NCI-H82 treated with DMSO at 0.1 percent for 48 hours (cell line): Measurements from ENCODE around the gene WDR17.

ENCODE experiments used
- DNase-seq: peaks from one replicate; lab custom pipeline; 2025; ENCODE audit not compliant: unreplicated experiment; lab: John Stamatoyannopoulos, UW

Gene WDR17

GRCh38 chr4:176090115-176090514 is 24.5 kb downstream of the WDR17 start:
- no peak for DNase-seq

GRCh38 chr4:176099314-176099713 is 33.7 kb downstream of the WDR17 start:
- DNase-seq = no peak

DNA sequence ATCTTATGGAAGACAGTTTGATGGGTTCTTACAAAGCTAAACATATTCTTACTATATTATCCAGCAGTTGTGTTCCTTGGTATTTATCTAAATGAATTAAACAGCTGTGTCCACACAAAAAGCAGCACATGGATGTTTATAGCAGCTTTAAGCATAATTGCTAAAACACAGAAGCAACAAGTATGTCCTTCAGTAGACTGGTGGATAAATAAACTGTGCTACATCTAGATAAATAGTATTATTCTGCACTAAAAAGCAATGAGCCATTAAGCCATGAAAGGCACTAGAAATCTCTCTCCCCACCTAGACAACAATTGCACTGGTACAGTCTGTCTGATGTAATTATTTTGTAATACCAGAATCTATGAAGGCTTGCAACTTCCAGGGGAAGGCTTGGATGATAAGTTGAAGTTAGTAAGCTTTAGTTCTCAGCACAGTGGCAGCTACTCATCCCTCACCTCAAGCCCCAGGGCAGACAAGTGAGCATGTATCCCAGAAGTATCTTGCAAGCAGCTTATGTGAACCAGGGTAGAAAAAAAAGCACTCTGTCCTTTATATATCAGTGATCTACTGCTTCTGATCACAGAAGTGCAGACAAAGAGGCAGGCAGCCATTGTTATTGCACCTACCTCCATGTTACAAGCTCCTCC is 36.9 kb downstream of the WDR17 start:
- DNase-seq = no peak

DNA sequence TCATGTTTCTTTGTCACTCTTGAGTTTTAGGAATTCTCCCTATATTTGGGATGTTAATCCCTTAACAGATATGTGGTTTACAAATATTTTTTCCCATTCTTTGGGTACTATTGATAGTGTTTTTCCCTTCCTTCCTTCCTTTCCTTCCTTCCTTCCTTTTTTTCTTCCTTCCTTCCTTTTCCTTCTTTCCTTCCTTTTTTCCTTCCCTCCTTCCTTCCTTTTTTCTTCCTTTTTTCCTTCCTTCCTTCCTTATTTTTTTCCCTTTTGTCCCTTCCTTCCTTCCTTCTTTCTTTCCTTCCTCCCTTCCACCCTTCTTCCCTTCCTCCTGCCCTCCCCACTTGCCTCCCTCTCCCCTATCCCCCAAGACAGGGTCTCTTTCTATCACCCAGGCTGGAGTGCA is 42.1 kb downstream of the WDR17 start:
- DNase-seq = no peak

GRCh38 chr4:176123710-176124407 is 58.2 kb downstream of the WDR17 start:
- DNase-seq = no peak

DNA sequence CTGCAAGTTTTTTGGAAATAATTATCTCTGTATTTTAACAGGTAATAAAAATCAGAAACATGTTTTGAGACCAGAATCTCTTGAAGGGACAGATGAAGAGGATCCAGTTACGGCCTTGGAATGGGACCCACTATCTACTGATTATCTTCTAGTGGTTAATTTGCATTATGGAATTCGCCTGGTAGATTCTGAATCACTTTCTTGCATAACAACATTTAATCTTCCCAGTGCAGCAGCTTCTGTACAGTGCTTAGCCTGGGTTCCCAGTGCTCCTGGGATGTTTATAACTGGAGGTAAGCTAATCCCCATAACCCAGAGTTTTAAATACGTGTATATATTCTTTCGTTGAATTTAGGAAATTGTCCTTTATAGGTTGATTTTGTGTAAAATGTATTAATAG is 59.4 kb downstream of the WDR17 start:
- no peak for DNase-seq

- no peak for DNase-seq
Observed at GRCh38 chr4:176134670-176135069, 69.0 kb downstream of the WDR17 start.

DNA sequence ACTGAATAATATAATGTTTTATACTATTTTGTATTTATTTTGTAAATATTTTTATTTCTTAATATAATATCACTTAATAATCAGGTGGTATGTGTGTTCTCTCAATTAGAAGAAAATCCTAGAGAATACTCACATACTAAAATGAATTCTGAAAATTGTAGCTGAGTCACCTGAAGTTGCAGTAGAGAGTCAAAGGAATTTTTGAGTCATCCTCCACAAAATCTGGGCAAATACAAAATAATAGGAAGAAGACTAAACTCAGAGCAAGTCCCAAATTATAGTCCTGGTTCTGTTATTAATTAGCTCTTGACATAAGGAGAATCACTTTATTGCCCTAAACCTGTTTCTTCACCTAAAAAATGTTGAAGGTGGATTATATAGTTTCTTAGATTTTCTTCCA is 72.0 kb downstream of the WDR17 start:
- DNase-seq = no peak

DNA sequence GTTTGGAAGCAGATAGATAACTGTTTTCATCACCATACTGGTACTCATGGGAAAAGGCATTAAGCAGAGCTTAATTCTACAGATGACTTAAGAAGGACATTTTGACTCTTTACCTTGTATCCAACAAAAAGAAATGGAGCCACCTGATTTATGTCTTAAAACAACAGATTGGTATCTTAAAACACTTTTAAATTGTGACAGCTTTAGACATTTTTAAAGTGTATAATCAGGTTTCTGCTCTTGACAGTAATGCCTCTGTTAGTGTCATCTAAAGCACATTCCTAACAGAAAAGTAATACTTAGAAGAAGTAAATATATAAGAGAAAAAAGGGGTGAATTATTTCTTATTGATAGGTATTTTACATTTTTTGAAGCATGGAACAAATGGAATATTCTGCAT is 73.9 kb downstream of the WDR17 start:
- DNase-seq = no peak

- no peak for DNase-seq
Observed at GRCh38 chr4:176142253-176142652, 76.6 kb downstream of the WDR17 start.

GRCh38 chr4:176149680-176150355 is 84.2 kb downstream of the WDR17 start:
- no peak for DNase-seq

DNA sequence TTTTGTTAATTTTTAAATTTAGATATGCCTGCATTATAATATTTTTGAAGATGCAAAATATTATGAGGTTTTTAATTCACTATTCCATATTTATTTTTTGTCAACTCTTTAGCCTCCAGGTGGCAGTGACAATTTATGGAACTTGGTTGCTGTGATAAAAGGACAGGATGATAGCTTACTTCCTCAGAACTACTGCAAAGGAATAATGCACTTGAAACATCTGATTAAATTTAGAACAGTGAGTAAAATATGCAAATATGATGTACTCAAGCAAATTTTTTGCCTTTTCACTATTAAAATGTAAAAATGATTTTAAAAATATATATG is 84.7 kb downstream of the WDR17 start:
- DNase-seq = no peak

- no peak for DNase-seq
Observed at GRCh38 chr4:176150704-176151103, 85.1 kb downstream of the WDR17 start.

GRCh38 chr4:176153124-176153523 is 87.5 kb downstream of the WDR17 start:
- DNase-seq = no peak

GRCh38 chr4:176156656-176157055 is 91.0 kb downstream of the WDR17 start:
- no peak for DNase-seq

GRCh38 chr4:176163041-176163440 is 97.4 kb downstream of the WDR17 start:
- no peak for DNase-seq

- DNase-seq = no peak
Observed at GRCh38 chr4:176185051-176185450, 119.4 kb downstream of the WDR17 start.

DNA sequence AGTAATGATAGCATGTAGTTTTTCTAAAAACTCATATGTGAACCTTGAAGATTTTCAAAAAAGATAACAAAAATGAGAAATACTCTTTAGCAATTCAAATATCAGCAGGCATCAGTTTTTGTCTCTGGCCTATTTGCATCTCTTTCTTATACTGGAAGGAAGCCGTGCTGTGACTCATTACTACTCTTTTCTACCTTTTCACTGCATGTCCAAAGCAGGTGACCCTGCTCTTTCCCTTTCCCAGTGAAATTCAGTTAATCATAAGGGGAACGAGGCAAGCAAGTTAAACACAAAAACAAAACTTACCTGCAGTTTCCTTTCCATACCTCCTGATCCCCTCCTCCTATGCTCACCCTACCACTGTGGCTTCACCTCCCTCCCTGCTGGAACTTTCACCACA is 120.4 kb downstream of the WDR17 start:
- no peak for DNase-seq

- no peak for DNase-seq
Observed at GRCh38 chr4:176186671-176187395, 121.2 kb downstream of the WDR17 start.

DNA sequence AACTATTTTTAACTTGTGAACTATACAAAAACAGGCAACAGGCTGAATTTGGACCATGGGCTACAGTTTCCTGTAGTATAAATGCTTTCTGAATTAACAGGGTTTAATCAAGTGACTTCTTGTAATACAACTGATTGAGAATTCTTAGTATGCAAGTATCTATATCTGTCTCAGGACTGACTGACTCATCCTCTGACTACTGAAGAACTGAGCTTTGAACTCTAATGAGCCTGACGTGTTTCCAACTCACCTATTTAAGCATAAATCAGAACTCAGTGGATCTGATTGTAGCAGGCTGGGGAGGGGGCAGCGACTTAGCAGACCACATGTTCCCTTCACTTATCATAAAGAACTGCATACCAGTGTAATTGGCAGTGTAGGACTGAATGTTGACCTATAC is 122.0 kb downstream of the WDR17 start:
- no peak for DNase-seq

GRCh38 chr4:176188654-176189053 is 123.0 kb downstream of the WDR17 start:
- no peak for DNase-seq
